Retinal pigment epithelial cell (primary cell): Measurements from ENCODE around the gene CEACAM20.
"Not testable (repeated sequence)": the region's sequence is repeated elsewhere in the genome, so short reads cannot be mapped to it uniquely, and the experiment has no call there.

Experiments used
- DNase-seq: peaks from one replicate; pipeline ENCODE4 v3.0.0-alpha.2; 2010; ENCODE audit warnings: low read depth
- H3K4me3 ChIP-seq: 2 replicates; pipeline ENCODE4 v1.5.1; 2011; ENCODE audit warnings: mild to moderate bottlenecking, low read length, control low read depth, moderate library complexity
- TF ChIP-seq, protein P1 (sequence below): conservative IDR thresholded peaks from 2 replicates; pipeline ENCODE4 v1.5.1; 2011; ENCODE audit warnings: low read depth, low read length, control low read depth, inconsistent platforms

Gene CEACAM20

DNA sequence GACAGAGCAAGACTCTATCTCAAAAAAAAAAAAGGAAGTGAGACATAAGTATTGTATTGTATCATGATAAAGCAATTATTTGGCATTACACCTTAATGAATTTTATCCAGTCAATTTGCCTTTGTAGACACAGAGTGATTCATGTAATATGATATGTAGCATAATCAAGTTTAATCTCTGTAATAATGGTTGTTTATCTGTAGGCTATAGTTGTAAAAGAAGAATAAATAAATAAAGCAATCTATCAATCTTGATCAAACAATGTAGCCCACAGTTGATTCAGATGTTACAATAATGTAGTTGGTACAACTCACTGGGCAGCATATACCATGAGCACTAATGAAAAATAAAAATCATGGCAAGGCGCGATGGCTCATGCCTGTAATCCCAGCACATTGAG is 28.5 kb upstream of the CEACAM20 start:
- DNase-seq, result no peak
- TF ChIP-seq, protein P1, sequence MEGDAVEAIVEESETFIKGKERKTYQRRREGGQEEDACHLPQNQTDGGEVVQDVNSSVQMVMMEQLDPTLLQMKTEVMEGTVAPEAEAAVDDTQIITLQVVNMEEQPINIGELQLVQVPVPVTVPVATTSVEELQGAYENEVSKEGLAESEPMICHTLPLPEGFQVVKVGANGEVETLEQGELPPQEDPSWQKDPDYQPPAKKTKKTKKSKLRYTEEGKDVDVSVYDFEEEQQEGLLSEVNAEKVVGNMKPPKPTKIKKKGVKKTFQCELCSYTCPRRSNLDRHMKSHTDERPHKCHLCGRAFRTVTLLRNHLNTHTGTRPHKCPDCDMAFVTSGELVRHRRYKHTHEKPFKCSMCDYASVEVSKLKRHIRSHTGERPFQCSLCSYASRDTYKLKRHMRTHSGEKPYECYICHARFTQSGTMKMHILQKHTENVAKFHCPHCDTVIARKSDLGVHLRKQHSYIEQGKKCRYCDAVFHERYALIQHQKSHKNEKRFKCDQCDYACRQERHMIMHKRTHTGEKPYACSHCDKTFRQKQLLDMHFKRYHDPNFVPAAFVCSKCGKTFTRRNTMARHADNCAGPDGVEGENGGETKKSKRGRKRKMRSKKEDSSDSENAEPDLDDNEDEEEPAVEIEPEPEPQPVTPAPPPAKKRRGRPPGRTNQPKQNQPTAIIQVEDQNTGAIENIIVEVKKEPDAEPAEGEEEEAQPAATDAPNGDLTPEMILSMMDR, result no peak
- no peak overlapping the region for H3K4me3 ChIP-seq

DNA sequence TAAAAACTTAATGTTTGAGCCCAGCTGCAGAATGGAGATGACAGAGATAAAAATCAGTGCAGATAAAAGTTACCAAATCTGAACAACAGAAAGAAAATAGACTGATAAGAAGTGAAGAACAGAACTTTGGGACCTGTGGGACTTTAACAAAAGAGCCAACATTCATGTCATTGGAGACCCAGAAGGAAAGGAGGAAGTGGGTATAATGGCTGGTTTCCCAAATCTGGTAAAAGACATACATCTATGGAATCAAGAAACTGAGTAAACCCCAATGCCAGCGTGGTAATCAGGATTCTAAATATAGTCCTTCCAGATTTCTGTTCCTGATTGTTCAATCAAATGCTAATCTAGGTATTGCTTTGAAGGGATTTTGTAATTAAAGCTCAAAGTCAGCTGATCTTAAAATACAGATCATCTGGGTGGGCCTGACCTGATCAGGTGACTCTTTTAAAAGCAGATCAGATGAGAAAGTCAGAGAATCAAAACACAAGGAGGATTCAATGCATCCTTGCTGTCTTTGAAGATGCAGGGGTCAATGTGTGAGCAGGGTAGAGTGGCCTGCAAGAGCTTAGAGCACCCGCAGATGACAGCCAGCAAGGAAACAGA is 25.3 kb upstream of the CEACAM20 start:
- no peak for DNase-seq
- TF ChIP-seq, protein P1, result no peak
- H3K4me3 ChIP-seq, result no peak overlapping the region

DNA sequence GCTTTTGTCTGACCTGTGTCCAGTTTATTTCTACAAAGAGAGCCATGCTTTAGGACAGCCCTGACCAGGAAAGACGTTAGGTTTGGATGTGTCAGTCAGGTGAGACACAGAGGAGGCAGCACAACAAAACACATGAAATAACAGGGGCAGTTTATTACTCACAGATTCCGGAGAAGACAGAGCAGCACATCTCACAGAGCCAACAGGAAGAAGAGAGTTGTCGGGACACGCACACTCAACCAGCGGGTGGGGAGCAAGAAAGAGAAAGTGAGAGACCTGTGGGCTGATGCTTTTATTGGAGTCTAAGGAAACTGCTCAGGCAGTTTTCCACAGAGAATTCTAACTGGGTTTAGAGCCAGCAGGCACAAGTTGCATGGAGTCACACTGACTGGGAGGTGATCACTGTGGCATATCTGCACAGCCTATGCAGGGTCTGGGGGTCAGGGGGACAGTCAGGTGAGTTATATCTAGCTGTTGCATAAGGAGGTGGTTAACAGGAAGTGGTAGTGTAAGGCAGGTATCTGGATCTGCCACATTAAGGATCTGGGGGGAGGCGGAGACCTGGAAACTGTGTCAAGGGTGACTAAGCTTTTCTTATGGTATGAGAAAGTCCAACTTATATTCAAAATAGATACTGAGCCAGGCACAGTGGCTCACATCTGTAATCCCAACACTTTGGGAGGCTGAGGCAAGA is 24.1 kb upstream of the CEACAM20 start:
- no peak for DNase-seq
- H3K4me3 ChIP-seq, result no peak overlapping the region
- TF ChIP-seq, protein P1, result no peak

DNA sequence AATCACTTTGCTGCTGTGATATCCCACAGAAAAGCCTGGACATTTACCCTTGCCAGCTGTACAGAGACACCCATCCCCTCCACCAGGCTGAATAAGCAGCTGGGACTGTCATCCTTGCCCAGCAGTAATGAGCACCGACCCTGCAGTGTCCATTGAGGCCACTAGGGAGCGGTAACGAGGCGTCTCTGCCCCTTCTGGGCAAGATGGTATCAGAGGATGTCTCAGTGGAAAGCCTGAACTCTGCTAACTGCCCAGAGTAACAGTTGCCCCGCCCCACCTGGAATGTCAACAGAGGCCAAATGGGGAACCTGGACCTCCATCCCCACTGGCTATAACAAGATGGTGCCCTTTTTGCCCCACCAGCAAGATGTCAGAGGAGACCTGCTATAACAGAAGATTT is 22.8 kb upstream of the CEACAM20 start:
- no peak for DNase-seq
- no peak overlapping the region for H3K4me3 ChIP-seq
- TF ChIP-seq, protein P1, result peak; percentile 64

DNA sequence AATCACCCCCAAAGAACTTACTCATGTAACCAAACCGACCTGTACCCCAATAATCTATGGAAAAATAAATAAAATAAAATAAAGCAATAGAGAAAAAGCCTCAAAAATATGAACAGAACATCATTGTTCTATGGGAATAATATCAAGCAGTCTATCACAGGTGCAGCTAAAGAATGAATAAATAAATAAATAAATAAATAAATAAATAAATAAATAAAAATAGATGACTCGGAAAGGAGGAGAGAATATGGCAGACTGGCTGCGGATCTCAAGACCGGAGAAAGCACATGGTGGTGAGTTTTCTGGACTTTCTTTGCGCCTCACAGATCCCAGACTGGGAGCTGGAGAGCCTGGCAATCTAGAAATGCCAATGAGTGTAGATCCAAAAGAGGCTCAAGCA is 22.4 kb upstream of the CEACAM20 start:
- no peak for DNase-seq
- TF ChIP-seq, protein P1, result no peak
- H3K4me3 ChIP-seq, result no peak overlapping the region

DNA sequence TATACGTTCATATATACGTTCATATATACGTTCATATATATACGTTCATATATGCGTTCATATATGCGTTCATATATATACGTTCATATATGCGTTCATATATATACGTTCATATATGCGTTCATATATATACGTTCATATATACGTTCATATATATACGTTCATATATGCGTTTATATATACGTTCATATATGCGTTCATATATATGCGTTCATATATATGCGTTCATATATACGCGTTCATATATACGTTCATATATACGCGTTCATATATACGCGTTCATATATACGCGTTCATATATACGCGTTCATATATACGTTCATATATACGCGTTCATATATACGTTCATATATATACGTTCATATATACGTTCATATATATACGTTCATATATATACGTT is 21.5 kb upstream of the CEACAM20 start:
- not testable (repeated sequence) for H3K4me3 ChIP-seq, DNase-seq

DNA sequence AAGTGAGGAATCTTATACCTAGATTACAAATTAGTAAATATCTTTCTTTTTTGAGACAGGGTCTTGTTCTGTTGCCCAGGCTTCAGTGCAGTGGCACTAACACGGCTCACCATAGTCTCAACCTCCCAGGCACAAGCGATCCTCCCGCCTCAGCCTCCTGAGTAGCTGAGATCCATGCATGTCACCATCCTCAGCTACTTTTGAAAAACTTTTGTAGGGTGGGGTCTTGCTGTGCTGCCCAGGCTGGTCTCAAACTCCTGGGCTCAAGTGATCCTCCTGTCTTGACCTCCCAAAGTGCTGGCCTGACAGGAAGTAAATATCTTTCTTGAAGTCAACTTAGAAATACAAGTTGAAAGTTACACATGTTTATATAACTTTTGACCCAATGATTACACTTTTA is 20.0 kb upstream of the CEACAM20 start:
- TF ChIP-seq, protein P1, result no peak
- H3K4me3 ChIP-seq, result no peak overlapping the region
- DNase-seq, result no peak
